Epithelial cell of proximal tubule (primary cell): ENCODE measurements around the gene SAPCD2. TPM values are rescaled to one million over a fixed set of nuclear protein-coding genes. Genes with fewer than 3 reads are reported as not detected.

ENCODE experiments used
- DNase-seq: peaks from one replicate; pipeline ENCODE4 v3.0.0-alpha.2; 2011; ENCODE audit warnings: low read depth
- H3K4me3 ChIP-seq: 2 replicates; pipeline ENCODE4 v1.5.1; 2011; ENCODE audit warnings: low read depth, mild to moderate bottlenecking, low read length
- CTCF ChIP-seq: conservative IDR thresholded peaks from 2 replicates; pipeline ENCODE4 v1.5.1; 2012; ENCODE audit warnings: low read depth, mild to moderate bottlenecking, low read length
- total RNA-seq: library from RNA; depleted of rRNA; stranded (reverse); fragments of >200 nt; gene quantifications from 2 replicates; pipeline ENCODE4 v1.2.3, GENCODE V29; 2015

The SAPCD2 gene
- total RNA-seq, 1 donor from 2014 or later, result 25.6 TPM

- H3K4me3 ChIP-seq, result no peak overlapping the region
- no peak for TF ChIP-seq CTCF
- no peak for DNase-seq
These were observed 54.4 kb downstream of the SAPCD2 start for GRCh38 chr9:137015976-137016375.

- no peak for DNase-seq
- no peak for TF ChIP-seq CTCF
- H3K4me3 ChIP-seq, result no peak overlapping the region
These were observed 54.8 kb downstream of the SAPCD2 start for GRCh38 chr9:137015540-137015930.

GRCh38 chr9:137014776-137015539 lies 55.4 kb downstream of the SAPCD2 start:
- no peak for TF ChIP-seq CTCF
- H3K4me3 ChIP-seq, result no peak overlapping the region
- DNase-seq, result no peak

- H3K4me3 ChIP-seq, result no peak overlapping the region
- DNase-seq, result no peak
- TF ChIP-seq CTCF, result no peak
These were observed 56.2 kb downstream of the SAPCD2 start for GRCh38 chr9:137014166-137014565.

- no peak for TF ChIP-seq CTCF
- H3K4me3 ChIP-seq, result no peak overlapping the region
- DNase-seq, result no peak
These were observed 56.8 kb downstream of the SAPCD2 start for GRCh38 chr9:137013571-137013940.

- no peak for DNase-seq
- H3K4me3 ChIP-seq, result no peak overlapping the region
These were observed 57.4 kb downstream of the SAPCD2 start for GRCh38 chr9:137012694-137013570.

More at GRCh38 chr9:137012694-137013570, 57.4 kb downstream of the SAPCD2 start:
- TF ChIP-seq CTCF, result no peak

Other genes starting within 250 kb of the SAPCD2 start
- 0.51 and 2.2 TPM in 2 replicates for gene AJM1, start 228.1 kb downstream of the SAPCD2 start, total RNA-seq
- 101 and 114 TPM in 2 replicates for gene PHPT1, start 221.1 kb downstream of the SAPCD2 start, total RNA-seq
- 1.2 and 4.8 TPM in 2 replicates for gene MAMDC4, start 218.2 kb downstream of the SAPCD2 start, total RNA-seq
- 403 and 419 TPM in 2 replicates for gene EDF1, start 204.2 kb downstream of the SAPCD2 start, total RNA-seq
- gene TRAF2, start 184.0 kb downstream of the SAPCD2 start, total RNA-seq, result 21.0 and 26.1 TPM in 2 replicates
- 124 and 149 TPM in 2 replicates for gene FBXW5, start 125.8 kb downstream of the SAPCD2 start, total RNA-seq
- gene C8G, start 125.3 kb downstream of the SAPCD2 start, total RNA-seq, result not detected in 2 replicates
- 1.2 TPM in 1 of 2 replicates, not detected in the other for gene LCN12, start 118.3 kb downstream of the SAPCD2 start, total RNA-seq
- gene PTGDS, start 93.1 kb downstream of the SAPCD2 start, total RNA-seq, result not detected in 2 replicates
- gene LCNL1, start 87.6 kb downstream of the SAPCD2 start, total RNA-seq, result not detected in 2 replicates
- 70.1 and 81.7 TPM in 2 replicates for gene PAXX, start 78.1 kb downstream of the SAPCD2 start, total RNA-seq
- 2.2 and 2.4 TPM in 2 replicates for gene CLIC3, start 74.0 kb downstream of the SAPCD2 start, total RNA-seq
- 3.0 and 7.6 TPM in 2 replicates for gene ABCA2, start 42.3 kb downstream of the SAPCD2 start, total RNA-seq
- gene FUT7, start 38.5 kb downstream of the SAPCD2 start, total RNA-seq, result not detected in 2 replicates
- gene NPDC1, start 24.4 kb downstream of the SAPCD2 start, total RNA-seq, result 19.7 and 47.7 TPM in 2 replicates
- gene ENTPD2, start 16.5 kb downstream of the SAPCD2 start, total RNA-seq, result 0.87 TPM in 1 of 2 replicates, not detected in the other
- gene UAP1L1, start 7.0 kb upstream of the SAPCD2 start, total RNA-seq, result 2.1 and 2.2 TPM in 2 replicates
- gene MAN1B1, start 16.4 kb upstream of the SAPCD2 start, total RNA-seq, result 46.0 and 74.3 TPM in 2 replicates
- 66.9 and 125 TPM in 2 replicates for gene DPP7, start 44.2 kb upstream of the SAPCD2 start, total RNA-seq
- gene GRIN1, start 68.6 kb upstream of the SAPCD2 start, total RNA-seq, result not detected in 2 replicates
- gene LRRC26, start 99.5 kb upstream of the SAPCD2 start, total RNA-seq, result not detected in 2 replicates
- not detected in 2 replicates for gene TMEM210, start 101.5 kb upstream of the SAPCD2 start, total RNA-seq
- gene ANAPC2, start 118.0 kb upstream of the SAPCD2 start, total RNA-seq, result 16.7 TPM in 2 replicates
- gene SSNA1, start 118.1 kb upstream of the SAPCD2 start, total RNA-seq, result 139 and 185 TPM in 2 replicates
- 10.5 and 13.5 TPM in 2 replicates for gene TPRN, start 130.2 kb upstream of the SAPCD2 start, total RNA-seq
- 39.4 and 44.9 TPM in 2 replicates for gene TMEM203, start 135.1 kb upstream of the SAPCD2 start, total RNA-seq
- gene NDOR1, start 135.1 kb upstream of the SAPCD2 start, total RNA-seq, result 22.0 and 26.9 TPM in 2 replicates
- 0.22 and 1.5 TPM in 2 replicates for gene RNF208, start 151.7 kb upstream of the SAPCD2 start, total RNA-seq
- gene CYSRT1, start 154.6 kb upstream of the SAPCD2 start, total RNA-seq, result 0.17 and 0.94 TPM in 2 replicates
- gene RNF224, start 156.9 kb upstream of the SAPCD2 start, total RNA-seq, result not detected in 2 replicates
- gene SLC34A3, start 160.3 kb upstream of the SAPCD2 start, total RNA-seq, result 0.07 TPM in 1 of 2 replicates, not detected in the other
- 725 and 1,240 TPM in 2 replicates for gene TUBB4B, start 170.7 kb upstream of the SAPCD2 start, total RNA-seq
- not detected in 2 replicates for gene STPG3, start 180.7 kb upstream of the SAPCD2 start, total RNA-seq
- gene NELFB, start 184.8 kb upstream of the SAPCD2 start, total RNA-seq, result 47.7 and 71.0 TPM in 2 replicates
- 48.5 and 56.1 TPM in 2 replicates for gene TOR4A, start 207.2 kb upstream of the SAPCD2 start, total RNA-seq
- gene NRARP, start 231.7 kb upstream of the SAPCD2 start, total RNA-seq, result 2.2 and 4.9 TPM in 2 replicates